ENCODE measurements around the gene ACTN3. TPM values are rescaled to one million over a fixed set of nuclear protein-coding genes. Genes with fewer than 3 reads are reported as not detected.

The ACTN3 gene
- total RNA-seq, 1 donor from 2014 or later: 2.0 TPM

DNA sequence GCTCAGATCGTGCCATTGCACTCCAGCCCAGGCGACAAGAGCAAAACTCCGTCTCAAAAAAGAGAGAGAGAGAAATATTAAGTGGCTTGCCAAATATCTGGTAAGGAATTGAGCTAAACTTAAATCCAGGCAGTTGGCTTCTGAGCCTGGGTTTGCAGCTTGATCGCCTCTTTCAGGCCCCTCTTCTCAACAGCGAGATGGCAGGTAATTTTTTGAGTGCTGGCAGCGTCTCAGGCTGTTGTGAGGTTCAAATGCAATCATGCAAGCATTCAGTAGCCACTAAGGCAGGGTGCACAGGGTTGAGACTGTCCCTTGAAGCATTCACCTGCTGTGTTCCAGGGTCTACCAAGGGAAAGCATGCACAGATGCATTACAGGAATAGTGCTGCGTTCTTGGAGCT is 22.4 kb downstream of the ACTN3 start:
- no peak overlapping the region for H3K27ac Mint-ChIP-seq (ENCODE audit: unreplicated experiment)

DNA sequence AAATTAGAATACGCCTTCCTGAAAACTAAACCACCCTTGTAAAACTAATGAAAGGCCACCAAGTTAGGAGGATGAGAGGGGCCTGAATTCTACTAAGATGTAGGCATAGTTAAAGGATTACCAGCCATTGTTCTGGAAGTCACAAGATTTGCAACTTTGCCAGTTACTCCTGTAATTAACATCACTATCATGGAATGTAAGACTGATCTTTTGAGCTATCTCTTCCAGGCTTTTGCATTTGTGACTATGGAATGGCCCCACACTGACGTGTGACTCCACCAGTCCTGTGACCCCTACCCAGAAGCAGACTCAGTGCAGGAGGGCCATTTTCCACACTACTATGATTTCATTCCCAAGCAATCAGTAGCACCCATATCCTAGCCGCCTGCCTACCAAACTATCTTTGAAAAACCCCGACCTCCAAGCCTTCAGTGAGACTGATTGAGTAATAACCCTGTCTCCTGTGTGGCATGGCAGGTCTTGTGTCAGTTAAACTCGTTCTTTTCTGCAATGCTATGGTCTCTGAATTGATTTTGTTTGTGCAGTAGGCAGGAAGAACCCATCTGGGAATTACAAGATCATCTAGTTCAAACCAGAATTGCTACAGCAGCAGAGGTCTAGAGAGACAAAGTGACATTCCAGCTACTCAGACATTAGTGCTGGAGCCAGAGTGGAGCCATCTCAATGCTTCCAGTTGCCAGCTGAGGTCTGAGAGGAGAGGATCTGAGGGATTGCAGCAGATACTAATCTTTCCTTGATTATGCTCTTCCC is 23.6 kb downstream of the ACTN3 start:
- TF ChIP-seq, protein P1, sequence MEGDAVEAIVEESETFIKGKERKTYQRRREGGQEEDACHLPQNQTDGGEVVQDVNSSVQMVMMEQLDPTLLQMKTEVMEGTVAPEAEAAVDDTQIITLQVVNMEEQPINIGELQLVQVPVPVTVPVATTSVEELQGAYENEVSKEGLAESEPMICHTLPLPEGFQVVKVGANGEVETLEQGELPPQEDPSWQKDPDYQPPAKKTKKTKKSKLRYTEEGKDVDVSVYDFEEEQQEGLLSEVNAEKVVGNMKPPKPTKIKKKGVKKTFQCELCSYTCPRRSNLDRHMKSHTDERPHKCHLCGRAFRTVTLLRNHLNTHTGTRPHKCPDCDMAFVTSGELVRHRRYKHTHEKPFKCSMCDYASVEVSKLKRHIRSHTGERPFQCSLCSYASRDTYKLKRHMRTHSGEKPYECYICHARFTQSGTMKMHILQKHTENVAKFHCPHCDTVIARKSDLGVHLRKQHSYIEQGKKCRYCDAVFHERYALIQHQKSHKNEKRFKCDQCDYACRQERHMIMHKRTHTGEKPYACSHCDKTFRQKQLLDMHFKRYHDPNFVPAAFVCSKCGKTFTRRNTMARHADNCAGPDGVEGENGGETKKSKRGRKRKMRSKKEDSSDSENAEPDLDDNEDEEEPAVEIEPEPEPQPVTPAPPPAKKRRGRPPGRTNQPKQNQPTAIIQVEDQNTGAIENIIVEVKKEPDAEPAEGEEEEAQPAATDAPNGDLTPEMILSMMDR (IDR thresholded peaks at IDR 0.05; ENCODE audit: partially characterized antibody, unreplicated experiment): no peak
- Mint-ChIP-seq H3K9me3 (ENCODE audit: unreplicated experiment) (peaks cover 8% of the 10 kb centered on the region), H3K27me3 (ENCODE audit: unreplicated experiment) (peaks cover 6% of the 10 kb centered on the region), H3K27ac (ENCODE audit: unreplicated experiment) (peak overlapping the region; percentile 20), H3K4me1 (ENCODE audit: low read depth, unreplicated experiment) (peaks cover 10% of the 10 kb centered on the region), H3K36me3 (ENCODE audit: unreplicated experiment) (peaks cover 15% of the 10 kb centered on the region), H3K4me3 (ENCODE audit: unreplicated experiment) (peak overlapping the region; percentile 68)
- no peak for DNase-seq

More for the DNA sequence above, 22.4 kb downstream of the ACTN3 start:
- Mint-ChIP-seq H3K4me3 (ENCODE audit: unreplicated experiment) (no peak overlapping the region), H3K9me3 (ENCODE audit: unreplicated experiment) (peaks cover 6% of the 10 kb centered on the region), H3K27me3 (ENCODE audit: unreplicated experiment) (peaks cover 1% of the 10 kb centered on the region), H3K4me1 (ENCODE audit: low read depth, unreplicated experiment) (peaks cover 10% of the 10 kb centered on the region), H3K36me3 (ENCODE audit: unreplicated experiment) (peaks cover 6% of the 10 kb centered on the region)
- no peak for DNase-seq
- TF ChIP-seq, protein P1 (IDR thresholded peaks at IDR 0.05; ENCODE audit: partially characterized antibody, unreplicated experiment): no peak

DNA sequence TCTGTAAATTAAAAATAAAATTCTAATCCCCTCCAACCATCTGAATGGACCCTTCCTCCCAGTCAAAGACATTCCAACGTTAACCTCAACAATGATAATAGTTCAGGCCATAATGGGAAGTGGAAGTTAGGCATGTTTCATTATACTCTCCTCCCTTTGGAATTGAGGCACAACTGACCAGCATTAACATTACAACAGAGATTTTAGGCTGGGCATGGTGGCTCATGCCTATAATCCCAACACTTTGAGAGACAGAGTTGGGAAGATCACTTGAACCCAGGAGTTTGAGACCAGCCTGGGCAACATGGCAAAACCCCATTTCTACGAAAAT is 24.1 kb downstream of the ACTN3 start:
- H3K9me3 Mint-ChIP-seq (ENCODE audit: unreplicated experiment): peaks cover 8% of the 10 kb centered on the region

DNA sequence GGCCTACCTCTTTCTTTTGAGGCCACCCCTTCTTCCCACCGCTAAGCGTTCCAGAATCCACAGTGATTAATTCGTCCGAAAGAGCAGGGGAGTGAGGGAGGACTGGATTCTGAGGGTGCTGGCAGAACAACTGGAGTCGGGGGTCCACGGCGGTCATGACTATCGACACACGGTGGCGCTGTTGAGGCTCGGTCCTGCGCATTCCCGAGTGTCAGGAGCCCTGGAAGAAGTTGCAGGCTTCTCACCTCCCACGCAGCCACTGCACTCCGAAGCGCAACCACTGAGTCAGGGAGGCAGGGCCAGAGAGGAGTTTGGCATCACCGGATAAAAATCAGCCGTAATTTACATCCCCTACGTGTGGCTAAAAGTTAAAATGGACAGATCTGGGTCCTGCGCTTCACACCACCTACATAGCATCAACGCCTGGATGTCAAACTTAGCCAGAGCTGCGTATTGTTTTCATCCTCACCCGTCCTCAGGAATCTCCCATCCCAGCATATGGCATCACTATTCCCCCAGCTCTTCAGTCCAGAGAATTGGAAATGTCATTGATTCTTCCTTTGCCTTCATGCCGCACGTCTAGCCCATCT is 32.4 kb downstream of the ACTN3 start:
- Mint-ChIP-seq H3K27ac (ENCODE audit: unreplicated experiment) (no peak overlapping the region), H3K27me3 (ENCODE audit: unreplicated experiment) (peaks cover 5% of the 10 kb centered on the region), H3K4me1 (ENCODE audit: low read depth, unreplicated experiment) (no peaks in the 10 kb centered on the region), H3K9me3 (ENCODE audit: unreplicated experiment) (peaks cover 7% of the 10 kb centered on the region), H3K36me3 (ENCODE audit: unreplicated experiment) (peaks cover 17% of the 10 kb centered on the region), H3K4me3 (ENCODE audit: unreplicated experiment) (no peak overlapping the region)
- peak; percentile 89 for DNase-seq
- TF ChIP-seq, protein P1 (IDR thresholded peaks at IDR 0.05; ENCODE audit: partially characterized antibody, unreplicated experiment): peak; percentile 87

More for the DNA sequence above, 24.1 kb downstream of the ACTN3 start:
- H3K27ac Mint-ChIP-seq (ENCODE audit: unreplicated experiment): peak overlapping the region; percentile 33
- peak overlapping the region; percentile 68 for H3K4me3 Mint-ChIP-seq (ENCODE audit: unreplicated experiment)
- H3K36me3 Mint-ChIP-seq (ENCODE audit: unreplicated experiment): peaks cover 18% of the 10 kb centered on the region
- no peak for DNase-seq
- H3K27me3 Mint-ChIP-seq (ENCODE audit: unreplicated experiment): peaks cover 6% of the 10 kb centered on the region
- TF ChIP-seq, protein P1 (IDR thresholded peaks at IDR 0.05; ENCODE audit: partially characterized antibody, unreplicated experiment): no peak
- peaks cover 10% of the 10 kb centered on the region for H3K4me1 Mint-ChIP-seq (ENCODE audit: low read depth, unreplicated experiment)

DNA sequence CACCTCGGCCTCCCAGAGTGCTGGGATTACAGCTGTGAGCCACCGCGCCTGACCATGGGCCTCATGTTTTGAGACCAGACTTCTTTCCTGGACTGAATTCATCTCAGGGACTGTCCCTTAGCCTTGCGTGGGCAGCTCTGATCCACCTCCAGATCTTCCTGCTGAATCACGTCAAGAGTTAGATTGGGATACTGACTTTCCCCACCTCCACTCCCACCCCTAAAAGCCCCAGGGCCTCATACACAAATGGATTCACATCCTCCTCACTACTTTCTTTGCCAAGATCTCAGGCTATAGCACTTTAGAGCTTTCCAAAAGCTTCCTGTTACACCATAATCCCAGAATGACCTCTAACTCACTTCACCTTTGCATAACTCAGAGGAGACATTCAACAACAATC is 34.1 kb downstream of the ACTN3 start:
- Mint-ChIP-seq H3K27me3 (ENCODE audit: unreplicated experiment) (no peaks in the 10 kb centered on the region), H3K4me3 (ENCODE audit: unreplicated experiment) (no peak overlapping the region), H3K36me3 (ENCODE audit: unreplicated experiment) (peaks cover 5% of the 10 kb centered on the region), H3K4me1 (ENCODE audit: low read depth, unreplicated experiment) (no peaks in the 10 kb centered on the region), H3K27ac (ENCODE audit: unreplicated experiment) (no peak overlapping the region), H3K9me3 (ENCODE audit: unreplicated experiment) (peaks cover 5% of the 10 kb centered on the region)
- no peak for DNase-seq
- TF ChIP-seq, protein P1 (IDR thresholded peaks at IDR 0.05; ENCODE audit: partially characterized antibody, unreplicated experiment): no peak
